Ishikawa (cell line): Measurements from ENCODE around the gene PLCL2.

Experiments
- CEBPB ChIP-seq: IDR thresholded peaks from 2 replicates; pipeline ENCODE4 v1.6.1; 2012
- CREB1 ChIP-seq: IDR thresholded peaks from 2 replicates; pipeline ENCODE4 v1.6.1; 2012; ENCODE audit warnings: low read depth
- EGR1 ChIP-seq: IDR thresholded peaks from 2 replicates; pipeline ENCODE4 v1.6.1; 2012
- EP300 ChIP-seq: IDR thresholded peaks from 2 replicates; pipeline ENCODE4 v1.6.1; 2012; ENCODE audit warnings: borderline replicate concordance
- FOXM1 ChIP-seq: IDR thresholded peaks from 2 replicates; pipeline ENCODE4 v1.6.1; 2012; ENCODE audit warnings: low read depth, borderline replicate concordance
- NFIC ChIP-seq: IDR thresholded peaks from 2 replicates; pipeline ENCODE4 v1.6.1; 2012
- RAD21 ChIP-seq: IDR thresholded peaks from 2 replicates; pipeline ENCODE4 v1.6.1; 2012; ENCODE audit warnings: low read depth
- TAF1 ChIP-seq: IDR thresholded peaks from 2 replicates; pipeline ENCODE4 v1.6.1; 2012; ENCODE audit warnings: low read depth, mild to moderate bottlenecking
- TCF12 ChIP-seq: IDR thresholded peaks from 2 replicates; pipeline ENCODE4 v1.6.1; 2012; ENCODE audit warnings: low read depth
- TEAD4 ChIP-seq: IDR thresholded peaks from 2 replicates; pipeline ENCODE4 v1.6.1; 2012
- USF1 ChIP-seq: IDR thresholded peaks from 2 replicates; pipeline ENCODE4 v1.6.1; 2012
- YY1 ChIP-seq: IDR thresholded peaks from 2 replicates; pipeline ENCODE4 v1.6.1; 2012; ENCODE audit warnings: low read depth
- ZBTB7A ChIP-seq: IDR thresholded peaks from 2 replicates; pipeline ENCODE4 v1.6.1; 2012; ENCODE audit warnings: low read depth
- TF ChIP-seq, protein P1 (sequence below): IDR thresholded peaks from 2 replicates; pipeline ENCODE4 v1.6.1; 2012
- TF ChIP-seq, protein P2 (sequence below): IDR thresholded peaks from 2 replicates; pipeline ENCODE4 v1.6.1; 2012; ENCODE audit warnings: low read depth, mild to moderate bottlenecking

The PLCL2 gene

DNA sequence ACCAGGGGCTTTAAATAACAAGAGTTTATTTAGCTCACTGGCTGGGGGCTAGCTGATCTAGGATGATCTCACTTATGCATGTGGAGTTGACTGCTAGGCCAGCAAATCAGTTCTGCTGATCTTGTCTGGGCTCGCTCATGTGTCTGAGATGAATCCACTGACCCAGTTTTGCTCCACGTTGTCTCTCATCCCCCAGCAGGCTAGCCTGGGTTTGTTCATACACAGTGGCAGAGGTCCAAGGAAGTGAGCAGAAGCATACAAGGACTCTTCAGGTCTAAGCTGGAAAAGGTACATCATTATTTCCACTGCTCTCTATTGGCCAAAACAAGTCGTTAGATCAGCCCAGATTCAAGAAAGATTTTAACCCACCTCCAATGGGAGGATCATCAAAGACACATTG is 238.0 kb downstream of the PLCL2 start:
- no peak for TF ChIP-seq NFIC
- TF ChIP-seq EGR1 = no peak
- TF ChIP-seq, protein P1, sequence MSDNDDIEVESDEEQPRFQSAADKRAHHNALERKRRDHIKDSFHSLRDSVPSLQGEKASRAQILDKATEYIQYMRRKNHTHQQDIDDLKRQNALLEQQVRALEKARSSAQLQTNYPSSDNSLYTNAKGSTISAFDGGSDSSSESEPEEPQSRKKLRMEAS = no peak
- TF ChIP-seq RAD21 = no peak
- TF ChIP-seq EP300 = no peak
- no peak for TF ChIP-seq USF1
- no peak for TF ChIP-seq CEBPB
- no peak for TF ChIP-seq TCF12
- TF ChIP-seq YY1 = no peak
- TF ChIP-seq TEAD4 = no peak
- no peak for TF ChIP-seq TAF1
- TF ChIP-seq, protein P2, sequence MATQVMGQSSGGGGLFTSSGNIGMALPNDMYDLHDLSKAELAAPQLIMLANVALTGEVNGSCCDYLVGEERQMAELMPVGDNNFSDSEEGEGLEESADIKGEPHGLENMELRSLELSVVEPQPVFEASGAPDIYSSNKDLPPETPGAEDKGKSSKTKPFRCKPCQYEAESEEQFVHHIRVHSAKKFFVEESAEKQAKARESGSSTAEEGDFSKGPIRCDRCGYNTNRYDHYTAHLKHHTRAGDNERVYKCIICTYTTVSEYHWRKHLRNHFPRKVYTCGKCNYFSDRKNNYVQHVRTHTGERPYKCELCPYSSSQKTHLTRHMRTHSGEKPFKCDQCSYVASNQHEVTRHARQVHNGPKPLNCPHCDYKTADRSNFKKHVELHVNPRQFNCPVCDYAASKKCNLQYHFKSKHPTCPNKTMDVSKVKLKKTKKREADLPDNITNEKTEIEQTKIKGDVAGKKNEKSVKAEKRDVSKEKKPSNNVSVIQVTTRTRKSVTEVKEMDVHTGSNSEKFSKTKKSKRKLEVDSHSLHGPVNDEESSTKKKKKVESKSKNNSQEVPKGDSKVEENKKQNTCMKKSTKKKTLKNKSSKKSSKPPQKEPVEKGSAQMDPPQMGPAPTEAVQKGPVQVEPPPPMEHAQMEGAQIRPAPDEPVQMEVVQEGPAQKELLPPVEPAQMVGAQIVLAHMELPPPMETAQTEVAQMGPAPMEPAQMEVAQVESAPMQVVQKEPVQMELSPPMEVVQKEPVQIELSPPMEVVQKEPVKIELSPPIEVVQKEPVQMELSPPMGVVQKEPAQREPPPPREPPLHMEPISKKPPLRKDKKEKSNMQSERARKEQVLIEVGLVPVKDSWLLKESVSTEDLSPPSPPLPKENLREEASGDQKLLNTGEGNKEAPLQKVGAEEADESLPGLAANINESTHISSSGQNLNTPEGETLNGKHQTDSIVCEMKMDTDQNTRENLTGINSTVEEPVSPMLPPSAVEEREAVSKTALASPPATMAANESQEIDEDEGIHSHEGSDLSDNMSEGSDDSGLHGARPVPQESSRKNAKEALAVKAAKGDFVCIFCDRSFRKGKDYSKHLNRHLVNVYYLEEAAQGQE = no peak
- no peak for TF ChIP-seq FOXM1

DNA sequence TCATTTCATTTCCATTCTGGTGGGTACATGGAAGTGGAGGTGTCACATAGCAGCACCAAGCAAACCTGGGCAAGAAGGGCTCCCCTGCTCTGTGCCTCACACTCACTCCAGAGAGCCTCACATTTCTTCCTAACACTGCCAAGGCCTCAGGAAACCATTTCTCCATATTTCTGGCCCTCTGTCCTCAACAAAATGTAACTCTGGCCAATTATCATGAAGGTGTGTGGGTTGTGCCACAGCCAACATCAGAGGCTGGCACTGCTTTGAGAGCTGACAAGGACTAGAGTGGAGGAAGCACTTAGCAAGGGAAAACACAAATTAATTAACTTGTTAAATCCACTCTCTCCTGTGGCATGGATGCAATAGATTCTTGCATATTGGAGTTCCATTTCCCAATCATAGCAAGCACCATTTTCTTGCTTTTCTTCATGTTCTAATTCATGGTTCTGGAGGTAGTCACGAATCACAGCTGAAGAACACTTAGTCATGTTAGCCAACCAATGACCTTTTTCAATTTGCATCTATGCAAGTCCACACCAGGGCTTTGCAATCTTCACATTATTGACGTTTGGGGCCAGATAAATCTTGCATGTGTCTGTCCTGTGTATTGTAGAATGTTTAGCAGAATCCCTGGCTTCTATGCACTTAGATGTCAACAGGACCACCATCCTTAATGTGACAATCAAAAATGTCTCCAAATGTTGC is 241.1 kb downstream of the PLCL2 start:
- TF ChIP-seq, protein P1 = no peak
- TF ChIP-seq TAF1 = no peak
- TF ChIP-seq FOXM1 = no peak
- no peak for TF ChIP-seq TEAD4
- no peak for TF ChIP-seq RAD21
- TF ChIP-seq, protein P2 = no peak
- no peak for TF ChIP-seq NFIC
- TF ChIP-seq TCF12 = no peak
- no peak for TF ChIP-seq EP300
- no peak for TF ChIP-seq USF1
- TF ChIP-seq CEBPB = no peak
- TF ChIP-seq EGR1 = no peak
- TF ChIP-seq CREB1 = no peak

DNA sequence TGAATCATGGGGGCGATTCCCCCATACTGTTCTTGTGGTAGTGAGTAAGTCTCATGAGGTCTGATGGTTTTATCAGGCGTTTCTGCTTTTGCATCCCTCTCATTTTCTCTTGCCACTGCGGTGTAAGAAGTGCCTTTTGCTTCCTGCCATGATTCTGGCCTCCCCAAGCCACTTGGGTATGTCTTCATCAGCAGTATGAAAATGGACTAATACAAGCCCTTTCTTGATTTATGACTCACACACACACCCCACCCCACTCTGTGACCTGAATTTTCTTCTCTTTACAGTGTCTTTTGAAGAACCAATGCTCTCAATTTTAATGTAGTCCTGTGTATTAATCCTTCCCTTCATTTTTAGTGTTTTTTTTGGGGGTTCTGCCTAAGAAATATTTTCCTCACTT is 244.8 kb downstream of the PLCL2 start:
- TF ChIP-seq RAD21 (no peak), USF1 (no peak), ZBTB7A (no peak), FOXM1 (no peak), YY1 (no peak), TCF12 (no peak)
- TF ChIP-seq, protein P2 = no peak

DNA sequence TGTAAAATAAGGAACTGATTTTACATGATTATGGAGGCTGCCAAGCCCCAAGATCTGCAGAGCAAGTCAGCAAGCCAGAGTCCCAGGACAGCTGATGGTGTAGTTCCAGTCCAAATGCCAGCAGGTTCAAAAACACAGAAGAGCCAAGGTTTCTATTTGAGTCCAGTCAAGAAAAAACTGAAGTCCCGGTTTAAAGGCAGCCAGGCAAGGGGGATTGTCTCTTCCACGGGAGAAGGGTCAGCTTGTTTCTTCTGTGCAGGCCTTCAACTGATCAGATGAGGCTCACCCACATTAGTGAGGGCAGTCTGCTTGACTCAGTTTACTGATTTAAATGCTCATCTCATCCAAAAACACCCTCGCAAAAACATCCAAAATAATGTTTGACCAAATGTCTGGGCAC is 246.2 kb downstream of the PLCL2 start:
- TF ChIP-seq, protein P1 = no peak
